Amniotic stem cell (primary cell): ENCODE measurements around the gene KCNN3.

Source experiments
- DNase-seq: peaks from one replicate; lab custom pipeline; 2025; lab: John Stamatoyannopoulos, UW

KCNN3 gene

GRCh38 chr1:154770897-154771594 lies 99.0 kb downstream of the KCNN3 start:
- DNase-seq = no peak

- no peak for DNase-seq
These were observed 100.7 kb downstream of the KCNN3 start for GRCh38 chr1:154769193-154769895.

- no peak for DNase-seq
These were observed 101.5 kb downstream of the KCNN3 start for GRCh38 chr1:154768456-154769125.

- no peak for DNase-seq
These were observed 102.5 kb downstream of the KCNN3 start for GRCh38 chr1:154767315-154768240.

GRCh38 chr1:154765970-154766369 lies 104.1 kb downstream of the KCNN3 start:
- DNase-seq = no peak

GRCh38 chr1:154764773-154765172 lies 105.3 kb downstream of the KCNN3 start:
- no peak for DNase-seq

- DNase-seq = no peak
These were observed 105.9 kb downstream of the KCNN3 start for GRCh38 chr1:154764181-154764580.

GRCh38 chr1:154760469-154760933 lies 109.6 kb downstream of the KCNN3 start:
- DNase-seq = no peak

GRCh38 chr1:154759793-154760192 lies 110.3 kb downstream of the KCNN3 start:
- DNase-seq = no peak

GRCh38 chr1:154759196-154759595 lies 110.9 kb downstream of the KCNN3 start:
- no peak for DNase-seq

GRCh38 chr1:154758346-154758745 lies 111.7 kb downstream of the KCNN3 start:
- DNase-seq = no peak

- no peak for DNase-seq
These were observed 113.1 kb downstream of the KCNN3 start for GRCh38 chr1:154756793-154757548.

- DNase-seq = no peak
These were observed 114.0 kb downstream of the KCNN3 start for GRCh38 chr1:154755858-154756730.

- DNase-seq = no peak
These were observed 116.7 kb downstream of the KCNN3 start for GRCh38 chr1:154753426-154753825.

GRCh38 chr1:154752273-154753030 lies 117.6 kb downstream of the KCNN3 start:
- DNase-seq = no peak

- DNase-seq = no peak
These were observed 118.4 kb downstream of the KCNN3 start for GRCh38 chr1:154751690-154752089.

- no peak for DNase-seq
These were observed 119.1 kb downstream of the KCNN3 start for GRCh38 chr1:154750681-154751665.
